Fibroblast of lung (primary cell): Measurements from ENCODE around the gene RNF220.

Experiments used
- EZH2 ChIP-seq: IDR thresholded peaks from 2 replicates; pipeline ENCODE4 v1.5.1; 2012; ENCODE audit warnings: low read length, control low read depth, mild to moderate bottlenecking; ENCODE audit errors: missing control alignments
- TF ChIP-seq, protein P1 (sequence below), 2 donors: IDR thresholded peaks in 1 of 2; conservative IDR thresholded peaks in 1 of 2; 1 replicate in 1 of 2; 2 replicates in 1 of 2; pipeline ENCODE4 v1.5.1; 2011 to 2012; ENCODE audit warnings: low read length in 2 of 2, control low read depth in 1 of 2, inconsistent platforms in 1 of 2, low read depth in 1 of 2, mild to moderate bottlenecking in 1 of 2

DNA sequence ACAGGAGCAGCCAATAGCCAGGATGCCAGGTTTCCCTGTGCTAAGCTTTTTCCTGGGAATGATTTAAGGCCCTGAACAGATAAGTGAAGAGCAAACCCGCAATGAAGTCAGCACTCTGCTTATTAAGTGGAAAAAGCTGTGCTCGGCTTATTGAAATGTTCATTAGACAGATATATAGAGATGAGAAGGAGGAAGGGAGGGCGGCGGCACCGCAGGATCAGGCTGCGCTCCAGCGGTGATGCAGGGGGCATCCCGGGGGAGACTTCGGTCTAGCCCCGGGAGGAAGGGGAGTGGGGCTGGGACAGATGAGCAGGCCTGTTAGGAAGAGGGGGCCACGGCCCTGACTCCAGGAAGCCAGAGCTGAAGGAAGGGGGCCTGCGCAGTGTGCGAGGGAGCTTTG lies 154.3 kb downstream of the RNF220 start:
- TF ChIP-seq, protein P1, sequence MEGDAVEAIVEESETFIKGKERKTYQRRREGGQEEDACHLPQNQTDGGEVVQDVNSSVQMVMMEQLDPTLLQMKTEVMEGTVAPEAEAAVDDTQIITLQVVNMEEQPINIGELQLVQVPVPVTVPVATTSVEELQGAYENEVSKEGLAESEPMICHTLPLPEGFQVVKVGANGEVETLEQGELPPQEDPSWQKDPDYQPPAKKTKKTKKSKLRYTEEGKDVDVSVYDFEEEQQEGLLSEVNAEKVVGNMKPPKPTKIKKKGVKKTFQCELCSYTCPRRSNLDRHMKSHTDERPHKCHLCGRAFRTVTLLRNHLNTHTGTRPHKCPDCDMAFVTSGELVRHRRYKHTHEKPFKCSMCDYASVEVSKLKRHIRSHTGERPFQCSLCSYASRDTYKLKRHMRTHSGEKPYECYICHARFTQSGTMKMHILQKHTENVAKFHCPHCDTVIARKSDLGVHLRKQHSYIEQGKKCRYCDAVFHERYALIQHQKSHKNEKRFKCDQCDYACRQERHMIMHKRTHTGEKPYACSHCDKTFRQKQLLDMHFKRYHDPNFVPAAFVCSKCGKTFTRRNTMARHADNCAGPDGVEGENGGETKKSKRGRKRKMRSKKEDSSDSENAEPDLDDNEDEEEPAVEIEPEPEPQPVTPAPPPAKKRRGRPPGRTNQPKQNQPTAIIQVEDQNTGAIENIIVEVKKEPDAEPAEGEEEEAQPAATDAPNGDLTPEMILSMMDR (conservative IDR thresholded peaks at IDR 0.05 in 1 of 2, IDR thresholded peaks at IDR 0.05 in 1 of 2; ENCODE audit: low read depth in 1 of 2, low read length in 2 of 2): no peak
- no peak for TF ChIP-seq EZH2
